Breast epithelium (tissue), 3 donors: ENCODE data around the gene SLC25A5.
"Not testable (repeated sequence)": the region's sequence is repeated elsewhere in the genome, so short reads cannot be mapped to it uniquely, and the experiment has no call there.

ENCODE experiments used
- CTCF ChIP-seq, 3 donors: fragments of 450-650 bp; IDR thresholded peaks; one replicate each; pipeline ENCODE4 v1.5.1; 2016 to 2017; ENCODE audit warnings: antibody characterized with exemption in 3 of 3, mild to moderate bottlenecking in 3 of 3, moderate library complexity in 3 of 3
- POLR2A ChIP-seq: fragments of 450-650 bp; IDR thresholded peaks from one replicate; pipeline ENCODE4 v1.6.1; 2016; ENCODE audit warnings: antibody characterized with exemption, mild to moderate bottlenecking, moderate library complexity
- POLR2AphosphoS5 ChIP-seq, 3 donors: sonication (generic); formaldehyde crosslinking; IDR thresholded peaks; one replicate each; pipeline ENCODE4 v1.6.1; 2017; ENCODE audit warnings: antibody characterized with exemption in 3 of 3

- not testable (repeated sequence) for TF ChIP-seq POLR2A; CTCF (IDR thresholded peaks at IDR 0.05); POLR2AphosphoS5 (IDR thresholded peaks at IDR 0.05)
Measured at GRCh38 chrX:119487766-119488165, 19.5 kb downstream of the SLC25A5 start.
